ENCODE measurements around the gene CHPF2. TPM values are rescaled to one million over a fixed set of nuclear protein-coding genes. Genes with fewer than 3 reads are reported as not detected.

The CHPF2 gene, protein sequence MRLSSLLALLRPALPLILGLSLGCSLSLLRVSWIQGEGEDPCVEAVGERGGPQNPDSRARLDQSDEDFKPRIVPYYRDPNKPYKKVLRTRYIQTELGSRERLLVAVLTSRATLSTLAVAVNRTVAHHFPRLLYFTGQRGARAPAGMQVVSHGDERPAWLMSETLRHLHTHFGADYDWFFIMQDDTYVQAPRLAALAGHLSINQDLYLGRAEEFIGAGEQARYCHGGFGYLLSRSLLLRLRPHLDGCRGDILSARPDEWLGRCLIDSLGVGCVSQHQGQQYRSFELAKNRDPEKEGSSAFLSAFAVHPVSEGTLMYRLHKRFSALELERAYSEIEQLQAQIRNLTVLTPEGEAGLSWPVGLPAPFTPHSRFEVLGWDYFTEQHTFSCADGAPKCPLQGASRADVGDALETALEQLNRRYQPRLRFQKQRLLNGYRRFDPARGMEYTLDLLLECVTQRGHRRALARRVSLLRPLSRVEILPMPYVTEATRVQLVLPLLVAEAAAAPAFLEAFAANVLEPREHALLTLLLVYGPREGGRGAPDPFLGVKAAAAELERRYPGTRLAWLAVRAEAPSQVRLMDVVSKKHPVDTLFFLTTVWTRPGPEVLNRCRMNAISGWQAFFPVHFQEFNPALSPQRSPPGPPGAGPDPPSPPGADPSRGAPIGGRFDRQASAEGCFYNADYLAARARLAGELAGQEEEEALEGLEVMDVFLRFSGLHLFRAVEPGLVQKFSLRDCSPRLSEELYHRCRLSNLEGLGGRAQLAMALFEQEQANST
- total RNA-seq = 50.2 and 54.6 TPM in 2 replicates

GRCh38 chr7:151232091-151232916 is at the start of gene CHPF2:
TSS of gene CHPF2 (plus strand) at chr7:151232483. CDS start at chr7:151234012, 1,529 bp downstream.

DNA sequence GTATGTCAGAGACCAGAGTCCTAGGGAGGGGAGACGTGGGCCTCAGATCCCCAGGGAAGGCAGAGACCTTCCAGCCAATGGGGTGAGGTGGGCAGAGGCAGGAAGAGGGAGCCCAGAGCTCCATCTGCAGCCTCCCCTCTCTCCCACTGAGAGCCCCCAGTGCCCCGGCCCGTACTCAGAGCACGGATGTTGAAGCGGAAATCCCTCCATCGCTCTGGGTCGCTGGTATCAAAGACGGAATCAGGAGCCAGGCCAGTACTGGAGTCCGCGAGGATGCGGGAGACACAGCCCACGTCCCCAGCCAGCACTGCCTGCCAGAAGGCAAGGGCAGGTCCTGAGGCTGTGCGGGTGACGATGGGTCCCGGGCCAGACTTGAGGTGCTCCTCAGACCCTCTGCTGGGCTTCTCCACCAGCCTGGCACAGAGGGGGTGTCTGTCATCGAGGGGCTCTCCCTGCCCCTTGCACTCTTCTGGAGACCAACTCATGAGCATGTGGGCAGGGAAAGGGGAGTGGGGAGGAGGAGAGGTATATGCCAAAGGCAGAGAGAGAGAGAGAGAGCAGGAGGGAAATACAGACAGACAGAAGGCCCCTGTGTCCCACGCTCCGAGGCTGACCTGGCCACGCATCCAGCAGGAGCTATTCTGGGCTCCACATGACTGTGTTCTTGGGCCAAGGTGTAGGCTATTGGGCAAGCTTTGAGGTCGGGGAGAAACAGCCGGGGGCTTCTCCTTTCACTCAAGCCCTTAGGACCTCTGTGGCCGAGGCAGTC is 45.5 kb upstream of the CHPF2 start, which contains the start of gene ASB10:
TSS of gene ASB10 (minus strand) at position 611 of the 769 bp plus-strand sequence. CDS start at position 491, 120 bp downstream.

GRCh38 chr7:151210087-151210854 is 22.0 kb upstream of the CHPF2 start, which contains the start of gene H2BK1:
TSS of gene H2BK1 (minus strand) at chr7:151210488. CDS start at chr7:151210318, 170 bp downstream.

GRCh38 chr7:151226875-151227782 is 5.2 kb upstream of the CHPF2 start, which contains the start of gene ABCF2:
TSS of gene ABCF2 (minus strand) at chr7:151227205. CDS start at chr7:151226458, 747 bp downstream.

DNA sequence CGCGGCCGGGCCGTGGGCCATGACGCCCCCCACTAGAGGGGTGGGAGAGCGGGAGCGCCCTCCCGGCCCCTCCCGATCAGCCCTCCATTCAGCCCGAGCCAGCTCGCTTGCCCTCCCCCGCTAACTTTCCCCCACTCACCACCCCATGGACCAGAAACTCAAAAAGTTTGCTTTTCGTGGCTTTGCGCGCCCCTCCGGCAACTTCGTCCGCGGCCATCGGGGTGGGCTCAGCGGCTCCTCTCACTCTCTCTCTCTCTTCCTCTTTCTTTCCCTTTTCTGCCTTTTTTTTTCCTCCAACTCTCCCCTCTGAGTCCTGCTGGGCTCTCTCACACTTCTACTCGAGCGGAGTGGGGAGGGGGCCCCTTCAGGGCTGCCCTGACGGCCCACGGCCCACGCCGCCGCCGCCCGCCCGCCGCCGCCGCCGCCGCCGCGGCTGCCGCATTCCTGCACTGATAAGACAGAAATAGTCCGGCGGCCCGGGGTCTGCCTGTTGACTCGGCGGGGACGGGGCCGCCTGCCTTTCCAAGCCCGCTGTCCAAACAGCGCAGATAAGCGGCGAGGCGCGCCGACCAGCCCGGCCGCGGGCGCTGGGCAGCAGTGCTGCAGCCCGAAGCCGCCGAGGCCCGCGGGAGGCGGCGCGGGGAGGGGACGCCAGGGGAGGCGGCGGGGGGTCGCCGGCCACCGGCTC is 16.2 kb downstream of the CHPF2 start, which contains the start of gene SMARCD3:
TSS of gene SMARCD3 (minus strand) at position 349 of the 688 bp plus-strand sequence. CDS start at position 217, 132 bp downstream.

Other genes starting within 250 kb of the CHPF2 start
- 13.3 and 26.4 TPM in 2 replicates for gene NOS3, start 241.5 kb upstream of the CHPF2 start, total RNA-seq
- not detected in 2 replicates for gene ATG9B, start 208.0 kb upstream of the CHPF2 start, total RNA-seq
- 21.8 and 30.4 TPM in 2 replicates for gene ABCB8, start 204.0 kb upstream of the CHPF2 start, total RNA-seq
- gene ASIC3, start 184.0 kb upstream of the CHPF2 start, total RNA-seq = not detected in 2 replicates
- 24.8 and 26.3 TPM in 2 replicates for gene CDK5, start 174.6 kb upstream of the CHPF2 start, total RNA-seq
- 34.8 and 39.4 TPM in 2 replicates for gene SLC4A2, start 172.9 kb upstream of the CHPF2 start, total RNA-seq
- 67.9 and 71.9 TPM in 2 replicates for gene FASTK, start 151.7 kb upstream of the CHPF2 start, total RNA-seq
- gene TMUB1, start 149.0 kb upstream of the CHPF2 start, total RNA-seq = 14.1 and 20.1 TPM in 2 replicates
- 55.6 and 56.2 TPM in 2 replicates for gene AGAP3, start 146.0 kb upstream of the CHPF2 start, total RNA-seq
- not detected in 2 replicates for gene GBX1, start 64.8 kb upstream of the CHPF2 start, total RNA-seq
- gene ASB10, start 45.2 kb upstream of the CHPF2 start, total RNA-seq = not detected in 2 replicates
- not detected in 2 replicates for gene H2BK1, start 22.0 kb upstream of the CHPF2 start, total RNA-seq
- gene ABCF2, start 5.3 kb upstream of the CHPF2 start, total RNA-seq = 78.9 and 79.8 TPM in 2 replicates
- 6.5 and 7.4 TPM in 2 replicates for gene SMARCD3, start 16.2 kb downstream of the CHPF2 start, total RNA-seq
- gene NUB1, start 109.3 kb downstream of the CHPF2 start, total RNA-seq = 33.8 and 36.9 TPM in 2 replicates
- gene WDR86, start 177.6 kb downstream of the CHPF2 start, total RNA-seq = not detected in 2 replicates
- not detected in 2 replicates for gene CRYGN, start 207.7 kb downstream of the CHPF2 start, total RNA-seq